HG02623 (cell line): ENCODE measurements around the gene SGSM2.

Source experiments
- ATAC-seq: cut with Tn5 transposase; IDR thresholded peaks from one replicate; pipeline ENCODE4 v1.9.1; 2021; ENCODE audit warnings: moderate library complexity; ENCODE audit not compliant: unreplicated experiment

Gene SGSM2

DNA sequence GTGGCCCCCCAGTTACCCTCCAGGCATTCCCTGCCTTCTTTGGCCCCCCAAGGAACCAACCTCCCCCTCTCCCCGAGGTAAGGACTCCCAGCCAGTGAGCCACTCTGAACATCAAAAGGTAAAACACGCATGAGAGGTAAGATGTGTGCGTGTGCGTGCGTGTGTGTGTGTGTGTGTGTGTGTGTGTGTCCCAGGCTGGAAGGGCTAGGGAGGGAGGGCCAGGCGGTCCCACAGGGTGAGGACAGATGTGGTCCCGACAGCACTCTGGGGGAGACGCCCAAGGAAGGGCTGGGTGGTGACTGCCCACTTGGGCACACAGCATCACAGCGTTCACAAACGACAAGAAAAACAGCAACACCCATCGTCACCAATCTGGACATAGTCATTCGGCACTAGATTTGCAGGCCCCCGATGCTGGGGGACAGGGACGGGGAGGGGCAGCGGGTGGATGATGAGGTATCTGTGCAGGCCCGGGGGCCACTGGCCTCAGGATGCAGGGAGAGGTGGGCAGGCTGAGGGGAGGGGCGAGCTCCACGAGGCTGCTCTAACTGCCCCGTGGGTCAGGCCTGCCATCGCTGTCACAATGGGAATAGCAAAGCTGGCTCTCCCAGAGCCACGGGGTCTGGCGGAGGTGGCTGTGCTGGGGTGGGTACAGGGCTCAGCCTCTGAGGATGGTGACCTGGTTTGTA is 47.3 kb downstream of the SGSM2 start:
- no peak for ATAC-seq

DNA sequence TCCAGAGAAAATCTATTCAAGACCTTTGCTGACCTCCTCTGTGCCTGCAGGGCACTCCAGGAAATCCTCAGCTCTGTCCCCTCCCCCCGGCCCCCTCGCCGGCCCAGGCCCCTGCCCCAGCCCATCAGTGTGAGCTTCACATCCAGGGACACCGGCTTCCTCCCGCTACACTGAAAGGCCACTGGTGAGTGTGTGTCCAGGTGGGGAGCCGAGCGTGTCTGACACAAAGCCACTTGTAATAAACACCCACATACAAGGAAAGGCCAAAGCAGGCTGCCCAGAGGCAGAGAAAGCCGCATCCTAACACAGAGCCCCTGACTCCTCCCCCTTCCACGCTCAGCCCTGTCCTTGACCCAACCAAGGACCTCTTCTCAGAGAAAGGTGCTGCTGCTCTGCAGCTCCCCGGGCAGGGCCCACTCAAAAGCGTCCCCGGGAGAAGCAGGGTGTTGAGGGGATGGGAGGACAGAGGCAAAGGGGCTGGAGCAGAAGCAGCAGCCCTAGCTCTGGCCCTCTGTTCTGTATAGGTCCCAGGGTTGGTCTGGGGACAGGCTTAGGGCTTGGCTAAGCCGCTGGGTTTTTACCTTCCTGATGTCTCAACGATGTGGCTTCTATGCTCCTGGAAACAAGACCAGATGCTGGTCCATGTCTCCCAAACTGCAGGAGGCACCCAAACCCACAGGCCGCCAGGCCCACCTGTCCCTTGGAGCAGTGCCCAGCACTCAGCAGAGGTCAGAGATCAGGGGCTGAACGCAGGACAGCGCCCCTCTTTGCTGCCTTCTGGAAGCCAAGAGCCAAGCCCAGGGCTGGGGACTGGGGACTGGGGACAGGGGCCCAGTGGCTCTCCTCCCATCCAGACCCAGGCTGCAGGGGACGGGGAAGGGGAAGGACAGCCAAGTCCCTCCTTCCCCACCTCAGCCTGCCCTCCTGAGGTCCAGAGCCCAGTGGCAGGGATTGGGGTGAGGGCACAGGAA is 48.2 kb downstream of the SGSM2 start:
- no peak for ATAC-seq

DNA sequence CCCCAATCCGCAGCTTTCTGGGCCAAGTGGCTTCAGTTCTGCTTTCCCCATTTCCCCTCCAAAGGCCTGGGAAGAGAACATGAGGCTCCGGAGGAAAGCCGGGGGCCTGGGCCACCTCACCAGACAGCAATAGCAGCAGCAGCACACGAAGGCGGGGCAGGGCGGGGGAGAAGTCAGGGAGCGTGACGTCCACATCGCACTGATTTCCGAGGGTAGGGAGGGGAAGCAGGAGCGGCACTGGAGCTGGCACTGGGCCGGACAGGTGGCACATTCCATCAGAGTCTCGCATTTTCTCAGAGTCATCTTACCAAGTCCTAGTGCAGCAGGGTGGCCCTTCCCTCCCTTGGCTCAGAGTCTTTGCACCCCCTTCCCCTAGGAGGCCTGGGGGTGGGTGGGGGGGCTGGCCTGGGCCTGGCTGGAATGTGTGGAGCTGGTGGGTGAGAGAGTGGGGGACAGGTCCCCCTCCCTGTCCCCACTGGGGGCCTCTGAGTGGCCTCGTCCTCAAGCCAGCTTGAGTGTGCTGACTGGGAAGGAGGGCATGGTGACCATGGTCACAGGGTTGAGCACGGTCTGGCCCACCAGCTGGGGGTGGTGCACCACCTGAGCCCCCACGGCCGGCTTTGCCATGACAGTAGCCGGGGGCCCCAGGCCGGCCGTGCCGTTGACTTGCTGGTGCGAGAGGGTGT is 49.2 kb downstream of the SGSM2 start:
- ATAC-seq = no peak

DNA sequence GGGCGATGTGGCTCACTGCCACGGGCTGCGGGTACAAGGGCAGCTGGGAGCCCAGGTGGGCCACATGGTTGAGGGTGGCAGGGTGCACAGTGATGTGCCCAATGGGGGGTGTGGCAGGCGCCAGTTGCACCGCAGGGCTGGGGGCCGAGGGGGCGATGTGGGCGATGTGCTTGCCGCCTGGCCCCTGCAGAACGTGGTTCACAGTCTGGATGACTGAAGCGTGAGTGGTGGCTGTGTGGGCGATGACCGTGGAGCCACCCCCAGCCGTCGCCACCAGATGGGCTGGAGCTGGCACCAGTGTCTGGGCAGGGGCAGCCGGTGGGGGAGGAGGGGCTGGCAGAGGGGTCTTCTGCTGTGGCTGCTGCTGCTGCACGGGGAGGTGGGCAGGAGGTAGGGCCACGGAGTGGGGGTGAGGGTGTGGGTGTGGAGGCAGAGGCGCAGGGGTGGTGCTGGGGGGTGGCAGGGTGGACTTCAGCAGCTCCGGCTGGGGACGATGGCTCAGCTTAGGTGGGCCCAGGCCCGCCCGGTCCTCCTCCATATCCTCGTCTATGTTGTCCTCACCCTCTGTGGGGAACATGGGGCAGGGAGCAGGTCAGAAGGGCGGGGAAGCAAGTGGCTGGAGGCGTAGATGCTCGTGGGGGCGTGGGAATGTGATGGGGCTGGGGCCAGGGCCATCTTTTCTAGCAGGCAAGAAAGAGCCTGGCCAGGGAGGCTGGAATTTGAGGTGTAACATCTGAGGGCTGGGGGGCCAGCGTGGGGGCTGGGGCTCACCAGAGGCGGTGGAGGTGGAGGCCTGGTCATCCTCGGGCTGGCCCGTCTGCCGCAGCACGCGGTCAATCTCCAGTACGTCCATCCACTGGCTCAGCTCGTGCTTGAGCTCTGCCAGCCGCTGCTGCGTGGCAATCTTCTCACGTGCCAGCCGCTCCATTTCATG is 50.1 kb downstream of the SGSM2 start:
- ATAC-seq = no peak

DNA sequence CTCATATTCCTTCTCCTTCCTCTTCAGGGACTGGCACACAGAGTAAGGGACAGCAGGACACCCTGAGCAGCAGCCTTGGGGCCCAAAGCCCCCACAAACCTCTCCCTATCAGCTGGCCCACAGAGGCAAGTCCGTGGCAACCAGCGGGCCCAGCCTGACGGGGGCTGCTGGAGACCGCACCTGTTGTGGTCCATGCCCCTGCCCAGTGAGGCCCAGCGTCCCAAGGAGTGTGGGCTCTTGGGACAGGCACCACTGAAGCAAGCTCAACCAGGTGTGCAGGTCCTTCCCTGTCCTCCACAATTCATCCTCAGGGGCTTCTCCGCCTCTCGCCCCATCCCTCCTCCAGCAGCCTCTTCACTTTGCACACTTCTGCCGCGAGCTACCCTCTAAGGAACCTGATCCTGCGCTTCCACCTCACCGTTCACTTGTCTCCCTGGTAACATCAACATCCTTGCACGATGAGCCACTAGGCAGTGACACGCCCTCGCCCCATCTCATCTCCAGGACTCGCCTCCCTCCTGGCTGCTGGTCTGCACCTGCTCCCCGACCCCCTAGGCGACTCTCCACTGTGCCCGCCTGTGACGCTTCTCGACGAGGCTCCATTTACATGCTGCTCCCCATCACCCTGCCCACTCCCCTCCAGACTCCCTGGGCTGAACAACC is 50.9 kb downstream of the SGSM2 start:
- no peak for ATAC-seq

DNA sequence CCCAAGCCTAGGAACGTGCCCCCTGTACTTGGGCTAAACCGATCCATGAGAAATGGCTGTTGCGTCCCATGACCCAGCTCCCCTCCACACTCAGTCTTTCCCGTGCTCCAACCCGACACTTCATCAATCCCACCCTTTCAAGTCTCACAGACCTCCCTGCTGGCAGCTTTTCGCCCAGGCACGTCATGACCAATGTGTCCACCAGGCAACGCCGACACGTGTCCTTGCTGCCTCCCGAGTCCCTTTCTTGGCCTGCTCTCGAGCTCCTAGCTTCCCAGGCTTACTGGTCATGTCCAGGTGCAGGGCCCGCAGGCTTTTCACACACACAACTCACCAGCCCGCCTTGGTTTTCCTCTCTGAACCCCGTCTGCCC is 51.4 kb downstream of the SGSM2 start:
- ATAC-seq = no peak

DNA sequence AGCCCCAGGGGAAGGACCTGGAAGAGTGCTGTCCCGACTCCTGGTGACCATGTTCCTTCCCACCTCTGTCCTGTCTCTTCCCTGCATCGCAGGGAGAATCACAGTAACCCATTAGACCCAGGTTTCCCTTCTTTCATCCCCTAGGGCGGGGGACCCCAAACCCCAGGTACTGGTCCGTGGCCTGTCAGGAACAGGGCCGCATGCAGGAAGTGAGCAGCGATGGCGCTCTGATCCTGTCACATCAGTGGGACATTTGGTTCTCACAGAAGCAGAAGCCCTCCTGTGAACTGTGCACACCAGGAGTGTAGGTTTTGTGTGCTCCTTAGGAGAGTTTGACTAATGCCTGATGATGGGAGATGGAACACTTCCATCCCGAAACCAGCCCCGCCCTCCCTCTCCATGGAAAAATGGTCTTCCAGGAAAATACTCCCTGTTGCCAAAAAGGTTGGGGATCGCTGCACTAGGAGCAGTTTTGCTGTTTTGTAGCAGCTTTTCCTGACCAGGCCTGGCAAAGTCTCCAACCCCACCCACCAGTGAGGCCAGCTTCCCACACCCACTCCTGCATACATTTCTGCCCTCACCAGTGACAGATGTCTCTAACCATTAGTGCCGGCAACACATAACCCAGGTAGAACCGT is 53.0 kb downstream of the SGSM2 start:
- no peak for ATAC-seq

DNA sequence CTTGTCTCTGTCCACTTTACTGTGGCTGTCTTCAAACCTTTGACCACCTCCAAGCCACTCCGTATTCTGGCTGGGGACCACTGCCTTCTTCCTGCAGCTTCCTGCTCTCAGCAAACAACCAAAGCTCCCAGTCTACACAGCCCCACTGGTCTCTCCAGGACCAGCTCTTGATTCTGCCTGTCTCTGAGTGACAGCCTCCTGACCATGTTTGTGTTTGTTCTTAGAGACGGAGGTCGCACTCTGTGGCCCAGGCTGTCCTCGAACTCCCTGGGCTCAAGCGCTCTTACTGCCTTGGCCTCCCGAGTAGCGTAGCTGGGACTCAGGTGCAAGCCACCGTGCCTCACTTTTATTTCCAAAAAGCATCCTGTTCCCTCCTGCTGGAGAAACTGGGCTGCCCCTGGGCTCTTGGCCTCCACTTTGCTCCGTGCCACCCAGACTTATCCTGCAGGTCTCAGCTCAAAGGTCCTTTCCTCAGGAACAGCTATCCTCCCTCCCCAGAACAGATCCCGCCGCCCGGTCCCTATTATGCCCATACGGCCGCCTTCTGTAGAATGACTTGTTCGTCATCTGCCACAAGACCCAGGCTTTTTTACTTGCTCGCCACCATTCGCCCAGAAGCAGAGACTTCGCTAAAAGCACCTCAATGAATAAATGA is 54.4 kb downstream of the SGSM2 start:
- ATAC-seq = no peak

DNA sequence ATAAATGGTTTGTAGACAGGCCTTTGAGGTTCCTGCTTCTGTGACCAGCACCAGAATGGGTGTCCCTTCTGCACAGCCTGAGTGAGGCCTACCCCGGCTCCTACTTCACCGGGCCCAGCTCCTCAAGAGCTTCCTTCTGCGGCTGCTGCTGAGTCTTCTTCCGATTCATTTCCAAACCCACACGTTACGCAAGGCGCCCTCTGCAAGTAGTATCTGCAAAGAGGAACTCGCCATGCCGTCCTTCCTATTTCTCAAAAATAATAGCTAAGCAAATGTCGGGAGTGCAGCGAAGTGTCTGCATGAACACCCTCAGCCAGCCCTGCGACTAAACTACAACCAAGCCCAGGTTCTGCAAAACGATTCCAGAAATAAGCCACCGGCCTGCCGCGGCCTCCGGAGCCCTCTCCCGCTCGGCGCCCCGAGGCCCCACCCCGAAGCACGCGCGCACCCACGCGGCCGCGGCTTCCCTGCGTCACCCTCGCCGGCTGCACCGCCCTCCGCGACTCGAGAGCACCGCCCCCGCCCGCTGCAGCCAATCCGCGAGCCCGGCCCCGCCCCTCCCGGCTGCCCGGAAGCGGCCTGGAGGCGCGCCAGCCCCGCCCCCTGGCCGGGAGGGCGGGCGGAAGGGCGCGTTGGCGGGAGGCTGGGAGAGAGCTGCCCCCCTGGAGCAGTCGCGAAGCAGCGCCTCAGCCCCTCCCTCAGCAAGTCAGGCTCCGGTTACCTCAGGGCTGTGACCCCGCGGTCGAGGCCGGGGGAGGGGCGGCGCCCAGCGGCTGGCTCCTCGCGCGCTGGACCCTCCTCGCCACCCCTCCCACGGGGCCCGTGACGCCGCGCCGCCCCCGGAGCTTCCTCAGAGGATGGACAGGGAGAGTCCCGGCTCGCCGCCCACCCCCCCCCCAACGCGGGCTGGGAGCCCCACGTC is 55.2 kb downstream of the SGSM2 start:
- ATAC-seq = peak; percentile 53

DNA sequence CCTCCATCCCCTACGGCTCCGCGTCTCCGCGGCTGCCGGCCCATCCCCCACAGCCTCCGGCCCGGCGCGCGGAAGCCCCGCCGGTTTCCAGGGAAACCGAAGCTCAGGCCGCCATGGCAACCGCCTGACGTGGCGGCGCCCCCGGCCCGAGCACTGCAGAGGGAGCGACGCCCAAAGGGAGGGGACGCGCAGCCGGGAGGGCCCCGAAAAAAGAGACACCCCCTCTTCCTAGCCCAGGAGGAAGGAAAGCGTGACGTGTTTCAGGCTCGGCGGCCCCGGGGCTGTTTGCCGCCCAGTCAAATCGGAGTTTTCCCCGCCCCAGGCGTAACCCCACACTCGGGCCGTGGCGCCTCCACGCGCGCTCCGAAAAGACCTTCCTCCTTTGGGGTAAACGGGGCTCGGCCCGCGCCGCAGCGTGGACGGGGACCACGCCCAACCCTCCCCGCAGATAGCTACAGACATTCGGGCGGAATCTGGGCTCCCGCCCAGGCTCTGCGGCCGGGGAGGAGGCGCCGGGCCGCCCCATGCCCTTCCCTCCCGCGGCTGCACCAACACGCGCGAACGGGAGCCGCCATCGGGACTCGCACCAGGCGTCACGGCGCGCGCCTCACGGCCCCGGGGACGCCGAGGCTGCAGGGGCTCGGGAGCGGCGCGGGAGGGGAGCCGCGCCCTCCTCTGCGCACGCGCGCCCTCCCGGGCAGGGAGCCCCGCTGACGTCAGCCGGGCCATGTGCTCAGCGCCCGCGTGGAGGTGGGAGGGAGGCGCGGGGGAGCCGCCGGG is 56.1 kb downstream of the SGSM2 start:
- ATAC-seq = peak; percentile 30

DNA sequence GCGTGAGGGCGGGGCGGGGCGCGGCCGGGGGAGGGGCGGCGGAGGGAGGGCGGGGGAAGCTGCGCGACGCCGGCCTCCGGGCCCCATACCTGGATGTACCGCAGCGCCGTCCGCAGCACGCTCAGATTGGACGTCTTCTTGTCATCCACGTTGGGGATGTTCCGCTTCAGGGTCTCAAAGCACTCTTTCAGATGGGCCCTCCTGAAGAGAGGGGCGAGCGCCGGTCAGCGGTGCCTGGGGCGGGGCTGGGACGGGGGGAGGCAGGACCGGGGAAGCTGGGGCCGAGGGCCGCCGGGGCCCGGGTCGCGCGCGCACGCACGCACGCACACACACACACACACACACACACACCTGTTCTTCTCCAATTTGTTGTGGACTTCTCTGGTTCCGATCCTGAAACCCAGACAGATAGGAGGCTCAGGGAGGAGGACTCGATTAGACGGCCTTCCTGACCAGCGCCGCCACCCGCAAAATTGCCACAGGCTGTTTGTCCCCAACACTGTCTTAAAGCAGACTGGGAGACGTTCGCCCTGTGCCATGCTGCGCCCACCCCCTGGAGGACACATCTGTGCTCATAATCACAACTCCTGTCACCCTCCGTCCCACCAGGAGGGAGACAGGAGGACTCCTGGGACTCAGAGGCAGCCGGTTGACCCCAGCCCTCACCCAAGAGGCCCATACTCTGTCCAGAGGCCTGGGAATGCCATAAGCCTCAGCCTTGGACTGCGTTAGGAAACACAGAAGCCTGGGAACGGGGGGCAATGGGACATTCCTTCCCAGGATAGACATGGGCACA is 56.9 kb downstream of the SGSM2 start:
- ATAC-seq = no peak

DNA sequence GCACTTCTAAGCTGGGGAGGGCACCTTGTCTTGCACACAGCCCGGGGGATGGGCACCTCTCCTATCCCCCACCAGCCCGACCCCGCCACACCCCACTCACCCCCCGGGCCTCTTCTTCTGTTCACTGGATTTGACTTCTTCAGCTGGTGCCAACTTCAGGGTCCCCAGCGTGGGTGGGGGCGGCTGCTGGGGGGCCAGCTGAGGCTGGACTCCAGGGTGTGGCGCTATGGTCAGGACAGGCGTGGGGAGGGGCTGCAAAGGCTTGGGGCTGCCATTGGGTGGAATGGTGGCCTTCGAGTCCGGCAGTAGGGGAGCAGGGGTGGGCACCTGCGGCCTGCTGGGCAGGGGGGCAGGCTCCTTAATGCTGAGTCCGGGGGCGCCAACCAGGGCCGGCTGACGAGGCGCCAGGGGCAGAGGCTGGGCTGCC is 57.5 kb downstream of the SGSM2 start:
- no peak for ATAC-seq

DNA sequence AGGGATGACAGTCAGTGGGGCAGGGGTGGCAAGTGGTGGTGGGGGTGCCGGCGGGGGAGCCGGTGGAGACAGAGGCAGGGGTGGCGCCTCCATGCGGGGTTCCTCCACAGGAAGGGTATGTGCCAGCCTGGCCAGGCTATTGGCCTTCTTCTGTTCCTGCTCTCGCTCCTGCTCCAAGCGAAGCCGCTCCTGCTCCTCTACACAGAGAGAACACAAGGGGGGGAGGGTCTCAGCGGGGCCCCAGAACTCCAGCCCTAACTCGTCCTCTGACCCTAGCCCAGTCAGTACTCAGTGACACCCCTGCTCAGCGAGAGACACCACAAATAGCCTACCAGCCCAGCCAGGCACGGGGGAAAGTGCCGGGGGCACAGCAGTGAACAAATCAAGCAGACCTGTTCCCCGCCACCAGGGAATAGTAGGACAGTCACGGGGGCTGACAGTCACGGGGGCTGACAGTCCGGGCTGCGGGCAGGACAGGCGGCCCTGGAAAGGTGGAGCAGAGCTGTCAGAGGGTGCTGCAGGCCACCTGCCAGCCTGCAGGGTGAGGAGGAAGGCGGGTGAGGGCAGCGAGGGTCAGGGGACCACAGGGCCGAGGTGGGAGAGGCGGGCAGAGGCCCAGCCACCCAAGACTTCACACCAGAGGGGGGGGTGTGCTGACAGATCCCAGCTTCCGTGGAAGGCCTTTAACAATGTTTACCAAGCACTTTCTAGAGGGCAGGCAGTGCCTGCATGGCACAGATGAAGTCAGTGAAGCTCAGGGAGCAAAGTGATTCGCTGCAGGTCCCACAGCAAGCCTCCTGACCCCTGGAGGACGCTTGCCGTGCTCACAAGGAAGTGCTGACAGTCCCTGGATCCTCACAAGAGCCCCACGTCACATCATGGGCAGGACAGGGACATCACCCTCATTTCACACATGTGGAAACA is 58.2 kb downstream of the SGSM2 start:
- ATAC-seq = no peak

DNA sequence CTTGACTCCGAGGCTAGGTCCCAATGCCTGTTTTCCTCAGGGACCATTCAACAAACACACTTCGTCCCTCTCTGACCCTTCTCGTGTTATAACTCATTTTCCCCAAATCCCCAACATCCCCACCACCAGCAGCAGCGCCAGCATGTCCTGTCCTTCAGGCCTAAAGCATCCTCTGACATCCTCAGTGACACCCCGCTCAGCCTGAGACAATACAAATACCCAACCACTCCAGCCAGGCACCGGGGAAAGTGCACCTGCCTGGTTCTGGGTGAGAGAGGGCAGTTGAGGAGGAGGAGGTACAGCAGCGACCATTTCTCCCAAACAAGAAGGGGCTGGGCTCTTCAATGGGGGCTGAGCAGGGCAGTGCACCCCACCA is 58.9 kb downstream of the SGSM2 start:
- no peak for ATAC-seq

DNA sequence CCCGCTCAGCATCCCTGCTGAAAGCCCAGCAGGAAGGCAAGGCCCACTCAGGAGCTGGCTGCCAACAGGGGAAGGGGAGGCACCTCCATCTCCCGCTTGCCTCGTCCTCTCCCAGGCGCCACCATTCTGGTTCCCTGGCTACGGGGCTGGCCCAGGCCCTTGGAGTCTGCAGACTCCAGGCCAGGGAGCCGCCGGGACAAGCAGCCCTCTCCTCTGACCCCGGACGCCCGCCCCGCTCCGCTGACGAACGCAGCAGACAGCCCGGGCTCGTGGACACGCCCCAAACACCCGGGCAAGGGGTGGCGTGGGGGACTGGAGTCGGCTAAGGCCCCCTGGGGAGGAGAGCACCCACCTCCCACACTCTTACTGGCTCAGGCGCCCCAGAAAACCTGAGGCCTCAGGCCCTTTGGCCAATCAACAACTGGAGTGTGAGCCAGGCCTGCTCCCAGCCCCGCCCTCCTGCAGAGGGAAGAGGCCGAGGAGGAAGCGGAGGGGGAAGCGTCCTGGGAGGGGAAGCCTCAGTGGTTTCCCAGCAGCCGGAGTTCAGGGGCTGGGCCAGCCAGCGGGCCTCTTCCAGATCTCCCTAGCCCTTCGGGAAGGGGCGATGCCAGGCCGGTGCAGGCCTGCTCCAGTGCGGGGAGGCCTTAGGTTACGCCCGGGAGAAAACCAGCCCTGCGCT is 59.4 kb downstream of the SGSM2 start:
- ATAC-seq = no peak
